Measurements from ENCODE around the gene STARD10.
A peak's percentile ranks its signal among the peaks of the same experiment; 100 is the strongest.

STARD10 gene

DNA sequence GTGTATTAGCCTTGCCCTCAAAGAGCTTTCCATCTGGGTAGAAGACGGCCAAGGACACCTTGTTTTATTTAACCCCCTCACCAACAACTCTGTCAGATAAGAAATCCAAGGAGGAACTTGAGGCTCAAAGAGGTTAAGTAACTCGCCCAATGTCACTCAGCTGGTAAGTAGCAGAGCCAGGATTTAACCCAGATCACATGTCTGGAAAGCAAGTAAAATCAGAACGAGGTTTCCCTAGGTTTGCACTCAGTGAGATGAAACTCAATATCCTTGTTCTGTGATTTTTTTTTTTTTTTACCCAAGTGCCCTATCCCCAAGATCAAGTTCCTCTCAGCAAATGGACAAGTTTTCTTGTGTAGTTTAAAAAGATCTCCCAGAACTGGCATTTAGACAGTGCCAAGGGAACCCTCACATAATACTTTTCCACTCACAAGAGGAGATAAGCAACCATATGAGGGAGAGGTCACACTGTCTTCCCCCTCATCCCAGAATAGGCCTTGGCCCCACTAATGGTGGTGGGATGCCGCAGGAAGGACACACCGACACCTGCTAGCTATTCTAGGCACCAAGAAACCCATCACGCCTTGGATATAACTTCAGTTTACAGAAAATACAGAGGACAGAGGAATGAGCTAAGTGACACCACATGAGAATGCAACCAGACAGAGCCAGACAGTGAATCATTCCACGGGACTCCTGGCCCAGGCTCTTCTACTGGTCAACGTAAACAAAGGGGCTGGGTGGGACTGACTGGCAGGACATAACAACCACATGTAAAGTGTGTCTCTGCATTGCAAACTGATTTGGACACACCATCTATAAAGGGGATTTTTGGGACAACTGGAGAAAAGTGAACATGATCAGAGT lies 33.1 kb downstream of the STARD10 start:
- H3K4me3 ChIP-seq (ENCODE audit: low read depth, low read length): no peak overlapping the region
- CTCF ChIA-PET: interaction anchor here (1.0 to 1.3 kb wide), 3 partner anchors 11 to 64 kb away, joined by 3 to 4 read pairs (median 4); partner anchors contain the start of gene STARD10
- POLR2A ChIA-PET: no interaction called here
- DNase-seq (ENCODE audit: low read depth, low spot score): no peak
- TF ChIP-seq CTCF (IDR thresholded peaks at IDR 0.05; ENCODE audit: insufficient read depth, low read length, missing control alignments): no peak

DNA sequence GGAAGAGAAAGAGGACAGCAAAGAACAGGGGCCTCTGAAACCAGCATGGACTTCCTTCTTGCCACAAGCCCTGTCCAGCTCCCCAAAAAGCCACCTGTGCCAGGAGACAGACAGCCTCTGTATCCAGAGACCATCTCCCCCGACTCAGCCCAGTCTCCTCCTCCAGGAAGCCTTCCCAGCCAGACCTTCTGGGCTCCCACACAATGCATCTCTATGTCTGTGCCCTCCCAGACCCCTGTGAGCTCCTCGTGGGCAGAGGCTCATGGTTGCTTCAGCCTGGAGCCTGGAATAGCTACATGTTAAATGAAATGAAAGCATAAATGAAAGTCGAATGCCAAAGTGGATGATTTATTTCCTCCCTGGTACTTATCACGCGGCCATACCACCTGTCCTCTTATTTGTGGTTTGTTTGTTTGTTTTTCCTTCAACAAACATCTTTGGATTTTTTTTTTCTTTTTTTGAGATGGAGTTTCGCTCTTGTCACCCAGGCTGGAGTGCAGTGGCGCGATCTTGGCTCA lies 34.3 kb downstream of the STARD10 start:
- ChIA-PET POLR2A (no interaction called here), CTCF (interaction anchor here (1.0 to 1.3 kb wide), 4 partner anchors 10 to 65 kb away, joined by 3 to 4 read pairs (median 4); partner anchors contain the start of gene STARD10)
- DNase-seq (ENCODE audit: low read depth, low spot score): no peak
- H3K4me3 ChIP-seq (ENCODE audit: low read depth, low read length): no peak overlapping the region
- TF ChIP-seq CTCF (IDR thresholded peaks at IDR 0.05; ENCODE audit: insufficient read depth, low read length, missing control alignments): no peak

DNA sequence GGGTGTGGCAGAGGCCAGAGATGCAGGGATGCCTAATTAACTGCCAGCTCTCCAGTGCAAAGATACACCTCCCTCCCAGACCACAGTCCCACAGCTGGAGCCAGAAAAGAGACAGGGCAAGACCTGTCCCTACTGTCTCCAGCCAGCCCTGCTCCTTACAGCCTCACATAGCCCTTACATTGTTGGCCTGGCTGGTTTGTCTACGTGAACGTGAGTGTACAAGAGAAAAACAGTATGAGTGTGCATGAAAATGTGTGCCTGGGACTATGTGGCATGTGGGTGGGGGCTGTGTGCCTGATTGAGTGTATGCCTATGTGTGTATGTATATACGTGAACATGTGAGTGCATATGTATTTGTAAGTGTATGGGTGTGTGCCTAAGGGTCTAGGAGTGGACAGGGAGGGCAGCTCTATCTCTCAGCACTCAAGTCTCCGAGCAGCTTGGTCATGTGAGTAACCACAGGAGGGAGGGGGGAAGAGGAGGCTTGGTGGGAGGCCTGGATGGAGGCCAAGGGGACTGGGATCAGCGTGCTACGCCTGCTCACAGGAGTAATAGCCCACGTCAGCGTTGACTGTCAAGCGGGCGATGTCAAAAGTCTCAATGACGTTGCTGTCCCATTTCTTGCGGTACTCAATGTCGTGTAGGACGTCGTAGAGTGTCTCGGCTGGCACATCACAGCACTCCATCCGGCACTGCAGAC lies 35.0 kb downstream of the STARD10 start:
- no peak for TF ChIP-seq CTCF (IDR thresholded peaks at IDR 0.05; ENCODE audit: insufficient read depth, low read length, missing control alignments)
- H3K4me3 ChIP-seq (ENCODE audit: low read depth, low read length): no peak overlapping the region
- DNase-seq (ENCODE audit: low read depth, low spot score): peak; percentile 62
- CTCF ChIA-PET: interaction anchor here (0.5 to 1.3 kb wide), 4 partner anchors 9 to 66 kb away, joined by 3 to 4 read pairs (median 3); no protein-coding TSS in a partner anchor
- POLR2A ChIA-PET: interaction anchor here (0.5 kb wide), 1 partner anchor 714 kb away, joined by 3 read pairs; no protein-coding TSS in a partner anchor

DNA sequence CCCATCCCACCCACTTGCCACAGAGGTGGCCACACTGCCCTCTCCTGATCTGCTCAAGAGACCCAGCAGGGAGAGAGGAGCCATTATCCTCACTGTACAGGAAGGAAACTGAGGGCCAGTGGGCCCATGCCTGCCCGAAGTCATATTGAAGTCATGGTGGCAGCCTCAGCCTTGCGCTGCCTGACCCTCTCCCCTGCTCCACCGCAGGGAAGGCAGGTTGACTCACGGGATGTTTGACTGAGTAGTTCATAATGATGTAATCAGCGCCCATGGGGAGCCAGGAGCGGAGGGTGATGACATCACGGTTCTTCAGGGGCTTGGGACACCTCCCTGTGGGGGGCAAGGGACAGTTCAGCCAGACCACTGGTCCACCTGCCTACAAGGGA lies 35.5 kb downstream of the STARD10 start:
- CTCF ChIA-PET: interaction anchor here (0.5 to 1.2 kb wide), 3 partner anchors 8 to 34 kb away, joined by 3 to 4 read pairs (median 3); no protein-coding TSS in a partner anchor
- H3K4me3 ChIP-seq (ENCODE audit: low read depth, low read length): no peak overlapping the region
- POLR2A ChIA-PET: interaction anchor here (0.5 kb wide), 1 partner anchor 714 kb away, joined by 3 read pairs; no protein-coding TSS in a partner anchor
- DNase-seq (ENCODE audit: low read depth, low spot score): no peak
- TF ChIP-seq CTCF (IDR thresholded peaks at IDR 0.05; ENCODE audit: insufficient read depth, low read length, missing control alignments): no peak

DNA sequence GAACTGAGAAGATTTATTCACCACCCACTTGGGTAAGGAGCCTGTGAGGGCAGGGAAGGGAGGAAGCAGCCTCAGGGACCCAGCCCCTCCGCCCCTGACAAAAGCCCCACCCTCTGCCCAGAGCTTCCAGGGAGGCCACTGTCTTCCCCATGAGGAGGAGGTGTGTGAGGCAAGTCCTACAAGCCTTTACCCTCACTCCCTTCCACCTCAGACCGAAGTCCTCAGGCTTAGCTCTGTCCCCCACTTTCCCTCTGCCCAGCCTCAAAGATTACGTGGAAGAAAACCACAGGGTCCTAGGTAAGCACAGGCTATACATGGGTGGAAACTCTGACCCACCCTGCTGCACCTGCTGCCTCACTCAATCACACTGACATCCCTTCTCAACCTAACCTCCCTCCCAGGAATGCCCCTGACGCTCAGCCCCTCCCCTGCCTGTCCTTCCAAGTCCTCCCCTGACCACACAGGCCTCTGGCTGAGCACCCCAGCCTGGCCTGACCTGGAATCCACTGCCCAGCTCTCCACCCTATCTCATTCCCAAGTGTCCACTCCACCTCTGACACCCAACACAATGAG lies 38.0 kb downstream of the STARD10 start:
- ChIA-PET POLR2A (no interaction called here), CTCF (no interaction called here)
- no peak for DNase-seq (ENCODE audit: low read depth, low spot score)
- no peak for TF ChIP-seq CTCF (IDR thresholded peaks at IDR 0.05; ENCODE audit: insufficient read depth, low read length, missing control alignments)
- H3K4me3 ChIP-seq (ENCODE audit: low read depth, low read length): no peak overlapping the region
